ENCODE measurements around the gene S100A1. TPM values are rescaled to one million over a fixed set of nuclear protein-coding genes. Genes with fewer than 3 reads are reported as not detected.

Gene S100A1
- total RNA-seq, 3 donors from 2014 or later, result 0.20 to 5.6 (median 2.4) TPM

DNA sequence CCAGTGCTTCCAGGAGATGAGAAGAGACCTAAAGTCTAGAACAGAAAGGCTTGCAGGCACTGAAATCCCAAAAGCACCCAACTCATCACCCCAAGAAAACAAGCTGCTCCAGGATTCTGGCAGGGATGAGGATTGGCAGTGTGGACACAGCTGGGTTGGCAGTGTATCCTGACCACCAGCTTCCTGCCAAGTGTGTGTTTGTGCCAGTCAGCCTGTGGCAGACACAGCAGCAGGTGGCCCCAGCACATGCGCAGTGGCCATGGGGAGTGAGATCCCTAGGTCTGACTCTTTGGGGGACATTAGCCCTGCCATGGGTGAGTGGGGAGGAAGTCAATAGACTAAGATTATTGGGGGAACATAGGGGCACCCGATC is 21.6 kb downstream of the S100A1 start:
- intact Hi-C loops (cut with DNase I, micrococcal nuclease), result no loop called here
- peak; percentile 54 for ATAC-seq

GRCh38 chr1:153651771-153652170 is 23.5 kb downstream of the S100A1 start:
- Histone ChIP-seq H3K4me3 (no peak overlapping the region), H3K36me3 (ENCODE audit: low read depth) (no peaks in the 10 kb centered on the region), H3K4me1 (ENCODE audit: low read depth) (peaks cover 7% of the 10 kb centered on the region), H3K9me3 (no peaks in the 10 kb centered on the region)
- peak in 1 of 3 donors; percentile 18 for DNase-seq
- no peak for ATAC-seq
- TF ChIP-seq, protein P1, sequence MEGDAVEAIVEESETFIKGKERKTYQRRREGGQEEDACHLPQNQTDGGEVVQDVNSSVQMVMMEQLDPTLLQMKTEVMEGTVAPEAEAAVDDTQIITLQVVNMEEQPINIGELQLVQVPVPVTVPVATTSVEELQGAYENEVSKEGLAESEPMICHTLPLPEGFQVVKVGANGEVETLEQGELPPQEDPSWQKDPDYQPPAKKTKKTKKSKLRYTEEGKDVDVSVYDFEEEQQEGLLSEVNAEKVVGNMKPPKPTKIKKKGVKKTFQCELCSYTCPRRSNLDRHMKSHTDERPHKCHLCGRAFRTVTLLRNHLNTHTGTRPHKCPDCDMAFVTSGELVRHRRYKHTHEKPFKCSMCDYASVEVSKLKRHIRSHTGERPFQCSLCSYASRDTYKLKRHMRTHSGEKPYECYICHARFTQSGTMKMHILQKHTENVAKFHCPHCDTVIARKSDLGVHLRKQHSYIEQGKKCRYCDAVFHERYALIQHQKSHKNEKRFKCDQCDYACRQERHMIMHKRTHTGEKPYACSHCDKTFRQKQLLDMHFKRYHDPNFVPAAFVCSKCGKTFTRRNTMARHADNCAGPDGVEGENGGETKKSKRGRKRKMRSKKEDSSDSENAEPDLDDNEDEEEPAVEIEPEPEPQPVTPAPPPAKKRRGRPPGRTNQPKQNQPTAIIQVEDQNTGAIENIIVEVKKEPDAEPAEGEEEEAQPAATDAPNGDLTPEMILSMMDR (IDR thresholded peaks at IDR 0.05), result no peak
- intact Hi-C loops (cut with DNase I, micrococcal nuclease), result no loop called here

More for the DNA sequence above, 21.6 kb downstream of the S100A1 start:
- H3K36me3 ChIP-seq (ENCODE audit: low read depth), result no peaks in the 10 kb centered on the region
- TF ChIP-seq, protein P1 (IDR thresholded peaks at IDR 0.05), result no peak
- peaks cover 7% of the 10 kb centered on the region for H3K4me1 ChIP-seq (ENCODE audit: low read depth)
- H3K9me3 ChIP-seq, result no peaks in the 10 kb centered on the region
- DNase-seq, result peak in 1 of 3 donors; percentile 39
- no peak overlapping the region for H3K4me3 ChIP-seq

DNA sequence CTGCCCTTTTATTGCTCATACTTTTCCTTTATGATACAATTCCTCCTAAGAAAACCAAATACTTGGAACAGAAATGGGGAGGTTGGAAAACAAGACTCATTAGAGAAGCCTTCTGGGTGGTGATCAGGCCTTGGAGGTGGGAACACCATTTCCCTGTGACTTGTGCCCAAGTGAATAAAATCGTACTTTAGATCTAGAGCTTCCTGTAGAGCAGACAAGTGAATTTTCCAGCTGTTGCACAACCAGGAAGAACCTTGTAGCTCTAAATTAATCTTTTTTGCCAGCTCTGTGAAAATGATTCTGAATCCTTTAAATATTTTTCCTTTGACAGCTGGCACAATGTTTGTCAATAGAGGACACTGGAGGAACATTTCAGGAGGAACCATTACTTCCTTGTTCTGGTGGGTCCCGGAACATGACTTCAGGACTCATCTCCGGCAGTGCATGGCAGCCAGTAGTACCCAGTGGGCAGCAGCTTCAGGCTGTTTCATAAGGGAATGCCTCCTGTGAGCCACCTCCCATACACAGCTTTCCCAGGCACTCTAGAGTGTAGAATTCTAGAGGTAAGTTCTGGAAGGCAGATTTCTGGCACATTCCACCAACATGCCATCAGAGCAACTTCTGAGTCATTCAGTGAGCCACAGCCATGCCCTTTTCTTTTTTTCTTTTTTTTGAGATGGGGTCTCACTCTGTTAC is 24.7 kb downstream of the S100A1 start:
- ATAC-seq, result peak; percentile 69
- TF ChIP-seq, protein P1 (IDR thresholded peaks at IDR 0.05), result no peak
- peaks cover 7% of the 10 kb centered on the region for H3K4me1 ChIP-seq (ENCODE audit: low read depth)
- no peaks in the 10 kb centered on the region for H3K36me3 ChIP-seq (ENCODE audit: low read depth)
- H3K4me3 ChIP-seq, result no peak overlapping the region
- peak in 1 of 3 donors; percentile 50 for DNase-seq
- no peaks in the 10 kb centered on the region for H3K9me3 ChIP-seq
- intact Hi-C loops (cut with DNase I, micrococcal nuclease), result no loop called here

GRCh38 chr1:153655333-153655732 is 27.1 kb downstream of the S100A1 start:
- Histone ChIP-seq H3K36me3 (ENCODE audit: low read depth) (no peaks in the 10 kb centered on the region), H3K4me3 (no peak overlapping the region), H3K4me1 (ENCODE audit: low read depth) (peaks cover 15% of the 10 kb centered on the region), H3K9me3 (no peaks in the 10 kb centered on the region)
- intact Hi-C loops (cut with DNase I, micrococcal nuclease), result no loop called here
- ATAC-seq, result no peak
- DNase-seq, result no peak
- TF ChIP-seq, protein P1 (IDR thresholded peaks at IDR 0.05), result no peak

DNA sequence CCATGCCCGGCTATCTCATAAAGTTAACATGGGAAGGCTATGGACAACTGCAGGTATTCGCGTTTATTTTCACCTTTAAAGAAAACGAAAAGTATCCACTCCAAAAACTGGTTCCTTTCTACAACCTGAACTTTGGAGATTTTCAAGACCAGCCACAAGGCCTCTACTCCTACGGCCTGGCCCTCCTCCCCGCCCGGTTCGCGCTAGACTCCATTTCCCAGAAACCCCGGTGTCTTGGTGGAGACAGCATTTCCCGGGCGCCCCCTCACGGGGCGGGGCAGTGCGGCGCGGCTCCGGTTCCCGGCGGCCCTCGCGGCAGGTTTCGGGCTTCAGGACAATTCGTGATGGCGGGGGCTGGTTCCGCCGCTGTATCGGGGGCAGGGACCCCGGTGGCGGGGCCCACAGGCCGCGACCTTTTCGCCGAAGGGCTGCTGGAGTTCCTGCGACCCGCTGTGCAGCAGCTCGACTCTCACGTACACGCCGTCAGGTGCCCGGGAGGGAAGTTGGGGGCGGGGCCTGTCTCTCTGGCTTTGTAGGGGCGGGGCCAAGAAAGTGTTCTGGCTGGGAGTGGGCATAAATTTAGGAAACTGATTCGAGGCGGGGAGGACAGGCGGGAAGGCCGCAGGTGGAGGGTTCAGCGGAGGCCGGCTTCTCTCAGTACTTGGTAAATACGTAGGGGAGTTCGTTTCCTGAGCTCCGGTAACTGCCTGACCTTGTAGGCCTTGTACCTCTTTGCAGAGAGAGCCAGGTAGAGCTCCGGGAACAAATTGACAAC is 30.4 kb downstream of the S100A1 start, which contains the start of gene SNAPIN:
Gene SNAPIN (plus strand): TSS at position 304 of the 775 bp plus-strand sequence. CDS start 41 bp downstream, at position 345.
- intact Hi-C loops (cut with DNase I, micrococcal nuclease), result no loop called here
- DNase-seq (peak; percentile 93 to 95 (median 95)), ATAC-seq (peak; percentile 98)
- H3K36me3 ChIP-seq (ENCODE audit: low read depth), result peaks cover 6% of the 10 kb centered on the region
- H3K9me3 ChIP-seq, result no peaks in the 10 kb centered on the region
- TF ChIP-seq, protein P1 (IDR thresholded peaks at IDR 0.05), result peak; percentile 12
- H3K4me3 ChIP-seq, result peak within 1 kb of the TSS; percentile 33
- peaks cover 8% of the 10 kb centered on the region for H3K4me1 ChIP-seq (ENCODE audit: low read depth)

All from mucosa of descending colon (tissue), 3 donors.